Head of caudate nucleus (tissue), 42 donors: ENCODE results near the gene IGSF23.
A peak's percentile ranks its signal among the peaks of the same experiment; 100 is the strongest.
"Not testable (repeated sequence)": the region's sequence is repeated elsewhere in the genome, so short reads cannot be mapped to it uniquely, and the experiment has no call there.

Experiments
- DNase-seq, 42 donors: peaks; one replicate each; pipeline versions ENCODE4 v3.0.0 to v3.0.0-alpha.2; 2020 to 2021; ENCODE audit warnings: mixed read lengths in 7 of 42
- intact Hi-C: fragments of 100-400 bp; cut with DNase I; formaldehyde crosslinking; loops from one replicate; pipeline ENCODE4 v1.15.0; 2022

The IGSF23 gene

GRCh38 chr19:44680536-44680935 lies 67.2 kb downstream of the IGSF23 start:
- no peak for DNase-seq
- intact Hi-C loops = no loop called here

GRCh38 chr19:44681992-44682790 lies 68.8 kb downstream of the IGSF23 start:
- no peak for DNase-seq

DNA sequence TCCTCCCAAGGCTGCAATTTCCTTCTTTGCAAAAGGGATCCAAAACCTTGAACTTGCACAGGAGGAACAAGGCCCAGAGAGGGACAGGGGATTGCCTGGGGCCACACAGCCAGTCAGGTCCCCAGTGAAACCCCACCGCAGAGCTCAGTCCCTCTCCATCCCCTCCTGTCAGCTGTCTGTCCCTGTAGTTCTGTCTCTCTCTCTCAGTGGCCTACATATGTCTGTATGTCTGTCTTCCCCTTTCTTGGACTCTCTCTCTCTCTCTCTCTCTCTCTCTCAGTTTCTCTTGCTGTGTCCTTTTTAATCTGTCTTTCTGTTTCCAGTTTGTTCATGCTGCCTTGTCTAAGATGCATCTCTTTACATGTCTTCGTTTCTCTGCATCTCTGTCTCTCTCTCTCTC lies 69.4 kb downstream of the IGSF23 start:
- no peak for DNase-seq
- intact Hi-C loops = no loop called here

More at GRCh38 chr19:44681992-44682790, 68.8 kb downstream of the IGSF23 start:
- intact Hi-C loops = no loop called here

DNA sequence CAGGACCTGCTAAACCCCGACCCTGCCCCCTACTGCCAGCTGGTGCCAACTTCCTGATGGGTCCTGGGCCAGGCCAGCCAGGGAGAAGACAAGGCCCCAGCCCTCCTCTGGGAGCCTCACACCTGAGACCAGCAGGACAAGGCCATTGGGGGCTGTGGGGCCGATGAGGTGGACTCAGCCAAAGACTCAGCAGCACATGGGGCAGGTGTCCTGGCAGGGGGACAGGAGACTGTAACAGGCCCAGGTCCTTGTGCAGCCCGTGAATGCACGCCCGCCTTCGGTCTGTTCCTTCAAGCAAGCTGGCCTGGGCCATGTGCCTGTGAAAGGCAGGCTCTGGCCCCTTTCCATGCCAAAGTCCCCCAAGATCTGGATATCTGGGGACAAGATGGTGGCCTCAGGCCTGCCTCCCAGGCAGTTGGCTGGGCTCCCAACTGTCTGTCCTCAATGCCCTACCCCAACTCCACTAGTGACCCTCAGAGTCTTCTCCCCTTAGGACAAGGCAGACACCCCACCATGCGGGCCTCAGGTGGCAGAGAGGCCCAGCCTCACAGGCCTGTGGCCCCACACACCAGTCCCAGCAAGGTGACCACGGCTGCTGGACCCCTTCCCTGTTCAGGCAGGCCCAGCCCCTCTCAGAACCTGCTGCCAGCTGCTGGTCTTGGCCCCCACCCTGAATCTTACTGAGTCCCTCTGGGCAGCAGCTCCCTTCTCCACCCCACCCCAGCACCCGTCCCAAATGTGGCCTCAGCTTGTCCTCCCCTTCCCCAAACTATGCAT lies 70.3 kb downstream of the IGSF23 start:
- DNase-seq = no peak
- intact Hi-C loops = no loop called here

- intact Hi-C loops, DNase-seq: not testable (repeated sequence)
These were observed 71.0 kb downstream of the IGSF23 start for GRCh38 chr19:44684396-44684795.

GRCh38 chr19:44684892-44685863 lies 71.8 kb downstream of the IGSF23 start:
- no peak for DNase-seq
- intact Hi-C loops = no loop called here

GRCh38 chr19:44685877-44686276 lies 72.5 kb downstream of the IGSF23 start:
- peak in 8 of 42 donors; percentile 9 to 47 (median 18) for DNase-seq
- intact Hi-C loops = no loop called here
